ENCODE data around the gene WFIKKN2. TPM values are rescaled to one million over a fixed set of nuclear protein-coding genes. Genes with fewer than 3 reads are reported as not detected.
"Not testable (repeated sequence)": the region's sequence is repeated elsewhere in the genome, so short reads cannot be mapped to it uniquely, and the experiment has no call there.

The WFIKKN2 gene
- total RNA-seq, 1 experiment from 2014 or later, result not detected

DNA sequence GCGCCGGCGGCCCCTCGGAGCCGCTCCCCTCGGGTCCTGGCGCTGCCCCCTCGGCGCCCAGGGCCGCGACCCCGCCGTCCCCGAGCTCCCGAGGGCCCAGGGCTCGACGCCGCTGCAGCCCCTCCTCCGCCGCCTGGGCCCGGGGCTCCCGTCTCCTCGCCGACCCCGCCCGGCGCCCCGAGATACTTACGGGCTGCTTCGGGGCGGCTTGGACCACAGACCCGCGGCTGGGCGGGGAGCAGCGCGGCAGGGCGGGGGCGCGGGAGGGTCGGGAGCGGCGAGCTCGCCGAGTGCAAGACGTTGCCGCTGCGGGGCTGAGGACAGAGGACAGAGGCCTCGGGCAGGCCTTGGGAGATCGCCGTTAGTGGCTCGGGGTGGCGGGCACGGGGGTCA lies 30.5 kb downstream of the WFIKKN2 start:
- Histone ChIP-seq H3K27ac (peak overlapping the region; percentile 47; the same call in 1 of the 2 replicates), H3K9me3 (replicated peaks) (no peaks in the 10 kb centered on the region), H3K4me1 (peaks cover 9% of the 10 kb centered on the region; the same call in 1 of the 2 replicates), H3K4me3 (peak overlapping the region; percentile 94), H3K36me3 (peaks cover 15% of the 10 kb centered on the region), H3K27me3 (no peaks in the 10 kb centered on the region)
- DNase-seq, result no peak

GRCh38 chr17:50866261-50866949 lies 31.0 kb downstream of the WFIKKN2 start, which contains the start of gene TOB1:
Gene TOB1 (minus strand): TSS chr17:50866354. CDS start chr17:50864017, 2,337 bp downstream.
- peaks cover 15% of the 10 kb centered on the region for H3K36me3 ChIP-seq
- peak; percentile 95 for DNase-seq

DNA sequence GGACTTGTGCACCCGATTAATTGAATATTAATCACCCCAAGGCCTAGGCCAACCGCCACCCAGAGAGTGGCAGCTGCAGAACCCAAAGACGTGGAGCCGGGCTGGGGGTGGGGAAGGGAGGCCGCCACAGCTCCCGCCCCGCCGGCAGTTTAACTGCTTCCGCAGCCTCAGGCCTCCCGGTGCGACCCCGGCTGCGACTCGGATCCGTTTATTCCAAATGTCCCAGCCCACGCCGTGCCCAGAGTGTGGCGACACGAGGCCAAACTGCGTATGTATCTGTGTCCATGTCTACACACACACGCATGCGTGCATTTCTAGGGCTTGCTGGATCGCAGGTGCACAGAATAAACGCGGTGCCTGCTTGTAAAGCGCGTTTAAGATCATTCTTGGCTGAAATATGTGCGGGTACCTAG lies 31.6 kb downstream of the WFIKKN2 start:
- Histone ChIP-seq H3K4me3 (peak overlapping the region; percentile 94), H3K27me3 (no peaks in the 10 kb centered on the region), H3K4me1 (peaks cover 9% of the 10 kb centered on the region; the same call in 1 of the 2 replicates), H3K27ac (peak overlapping the region; percentile 71), H3K9me3 (replicated peaks) (no peaks in the 10 kb centered on the region), H3K36me3 (peaks cover 12% of the 10 kb centered on the region)
- peak; percentile 53 to 67 for DNase-seq

More at GRCh38 chr17:50866261-50866949, 31.0 kb downstream of the WFIKKN2 start, which contains the start of gene TOB1:
- Histone ChIP-seq H3K4me1 (peaks cover 9% of the 10 kb centered on the region; the same call in 1 of the 2 replicates), H3K27me3 (no peaks in the 10 kb centered on the region), H3K4me3 (peak within 1 kb of the TSS; percentile 94), H3K27ac (peak within 1 kb of the TSS; percentile 71), H3K9me3 (replicated peaks) (no peaks in the 10 kb centered on the region)

DNA sequence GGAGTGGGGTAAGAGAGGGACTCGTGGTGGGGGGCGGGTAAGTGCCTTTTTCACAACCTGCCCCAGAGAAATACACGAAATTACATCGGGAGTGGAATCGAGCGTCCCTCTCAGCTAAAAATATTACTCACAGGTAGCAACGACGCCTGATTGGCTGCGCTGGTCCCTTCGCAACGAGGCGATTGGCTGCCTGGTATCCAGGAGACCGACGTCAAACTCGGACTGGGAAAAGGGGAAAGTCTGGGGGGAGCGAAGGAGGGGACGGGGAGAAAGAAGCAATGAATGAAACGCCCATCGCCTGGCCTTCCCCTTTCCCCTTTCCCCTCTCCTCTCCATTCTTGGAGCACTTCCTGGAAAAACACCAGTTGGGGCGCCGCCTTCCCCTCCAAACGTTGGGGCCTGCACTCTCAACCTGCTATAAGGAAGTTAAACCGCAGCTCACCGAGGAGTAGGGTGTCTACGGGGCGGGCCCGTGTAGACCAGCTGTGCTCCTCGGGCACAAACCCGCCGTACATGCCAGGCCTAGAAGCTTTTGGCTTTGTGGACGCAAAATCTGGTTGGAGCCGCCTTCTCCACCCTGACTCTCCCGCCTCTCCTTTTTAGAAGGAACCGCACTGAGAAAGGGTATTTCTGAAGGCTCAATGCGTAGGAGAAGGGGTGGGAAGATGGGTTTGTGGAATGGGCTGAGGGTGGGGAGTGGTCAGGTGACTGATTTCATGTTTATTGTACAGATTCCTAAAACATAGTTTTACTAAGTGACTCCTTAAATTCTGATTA lies 32.2 kb downstream of the WFIKKN2 start:
- Histone ChIP-seq H3K4me3 (peak overlapping the region; percentile 94), H3K36me3 (peaks cover 6% of the 10 kb centered on the region), H3K4me1 (peaks cover 9% of the 10 kb centered on the region; the same call in 1 of the 2 replicates), H3K27me3 (no peaks in the 10 kb centered on the region), H3K9me3 (replicated peaks) (no peaks in the 10 kb centered on the region), H3K27ac (peak overlapping the region; percentile 71)
- peak; percentile 90 to 93 for DNase-seq

DNA sequence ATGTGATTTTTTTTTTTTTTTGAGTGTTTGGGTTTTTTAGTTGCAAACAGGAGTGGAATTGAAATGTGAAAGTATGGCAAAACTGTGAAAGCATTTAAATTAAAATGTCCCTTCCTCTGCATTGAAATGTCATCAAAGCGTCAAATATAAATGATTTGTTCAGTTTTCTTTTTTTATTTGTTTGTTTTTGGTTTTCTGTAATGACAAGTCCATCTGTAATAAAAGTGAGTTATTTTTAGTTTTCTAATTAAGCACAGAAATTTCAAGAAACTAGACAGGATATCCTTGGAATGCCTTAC lies 32.7 kb downstream of the WFIKKN2 start:
- H3K27ac ChIP-seq, result no peak overlapping the region

GRCh38 chr17:50868602-50869001 lies 33.2 kb downstream of the WFIKKN2 start:
- no peak overlapping the region for H3K27ac ChIP-seq

More for the DNA sequence above, 32.7 kb downstream of the WFIKKN2 start:
- Histone ChIP-seq H3K9me3 (replicated peaks) (no peaks in the 10 kb centered on the region), H3K36me3 (peaks cover 5% of the 10 kb centered on the region), H3K4me1 (peaks cover 7% of the 10 kb centered on the region; the same call in 1 of the 2 replicates), H3K27me3 (no peaks in the 10 kb centered on the region), H3K4me3 (peak overlapping the region; percentile 94)
- DNase-seq, result no peak

GRCh38 chr17:50871364-50871763 lies 36.0 kb downstream of the WFIKKN2 start:
- no peak for DNase-seq
- H3K36me3 ChIP-seq, result no peaks in the 10 kb centered on the region
- no peak overlapping the region for H3K27ac ChIP-seq
- no peaks in the 10 kb centered on the region for H3K9me3 ChIP-seq (replicated peaks)
- H3K4me3 ChIP-seq, result no peak overlapping the region
- H3K27me3 ChIP-seq, result no peaks in the 10 kb centered on the region
- H3K4me1 ChIP-seq, result peaks cover 5% of the 10 kb centered on the region; the same call in 1 of the 2 replicates

More at GRCh38 chr17:50868602-50869001, 33.2 kb downstream of the WFIKKN2 start:
- H3K4me3 ChIP-seq, result no peak overlapping the region
- no peaks in the 10 kb centered on the region for H3K27me3 ChIP-seq
- H3K4me1 ChIP-seq, result peaks cover 5% of the 10 kb centered on the region; the same call in 1 of the 2 replicates
- no peak for DNase-seq
- H3K9me3 ChIP-seq (replicated peaks), result no peaks in the 10 kb centered on the region
- no peaks in the 10 kb centered on the region for H3K36me3 ChIP-seq

DNA sequence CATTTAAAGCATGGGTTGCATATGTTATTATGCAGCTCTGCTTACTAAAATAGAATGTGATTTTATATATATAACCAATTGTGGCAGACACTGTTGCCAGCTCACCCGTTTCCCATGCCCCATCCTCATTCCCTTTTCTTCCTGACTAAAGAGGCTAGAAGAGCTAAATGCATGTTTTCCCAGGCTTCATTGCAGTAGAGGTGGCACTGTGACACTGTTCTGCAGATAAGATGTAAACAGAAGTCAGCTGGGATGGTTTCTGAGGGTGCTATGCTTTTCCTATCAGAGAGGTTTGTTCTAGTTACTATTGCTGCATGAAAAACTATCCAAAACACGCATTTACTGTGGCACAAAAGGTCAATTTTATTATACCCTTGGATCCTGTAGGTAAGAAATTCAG lies 36.5 kb downstream of the WFIKKN2 start:
- H3K9me3 ChIP-seq (replicated peaks), result no peaks in the 10 kb centered on the region
- no peak overlapping the region for H3K4me3 ChIP-seq
- H3K36me3 ChIP-seq, result no peaks in the 10 kb centered on the region
- no peak overlapping the region for H3K27ac ChIP-seq
- peaks cover 5% of the 10 kb centered on the region; the same call in 1 of the 2 replicates for H3K4me1 ChIP-seq
- DNase-seq, result no peak
- no peaks in the 10 kb centered on the region for H3K27me3 ChIP-seq

GRCh38 chr17:50872710-50873424 lies 37.5 kb downstream of the WFIKKN2 start:
- no peaks in the 10 kb centered on the region for H3K27me3 ChIP-seq
- H3K4me3 ChIP-seq, result no peak overlapping the region
- no peak for DNase-seq
- H3K4me1 ChIP-seq, result peaks cover 5% of the 10 kb centered on the region; the same call in 1 of the 2 replicates
- H3K27ac ChIP-seq, result no peak overlapping the region
- H3K9me3 ChIP-seq (replicated peaks), result no peaks in the 10 kb centered on the region
- H3K36me3 ChIP-seq, result no peaks in the 10 kb centered on the region

DNA sequence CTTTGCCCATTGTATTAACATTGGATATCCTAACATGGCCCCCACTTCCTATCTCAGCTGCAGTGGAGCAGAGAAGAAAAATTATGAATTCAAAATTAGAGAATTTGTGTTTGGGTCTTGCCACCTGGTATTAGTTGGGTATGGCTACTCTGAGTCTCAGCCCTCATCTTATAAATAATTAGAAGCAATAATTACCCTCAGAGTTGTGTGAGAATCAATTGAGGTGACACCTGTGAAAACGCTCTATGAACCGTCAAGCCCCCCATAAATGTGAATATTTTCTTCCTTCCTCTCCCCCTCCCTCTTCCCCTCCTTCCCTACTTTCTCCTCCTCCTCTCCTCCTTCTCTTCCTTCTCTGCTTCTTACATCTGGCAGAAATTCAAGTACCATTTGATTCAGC lies 39.7 kb downstream of the WFIKKN2 start:
- Histone ChIP-seq H3K9me3 (replicated peaks) (0 out of 2 replicates have a peak, but pooled peaks cover 1% of the 10 kb centered on the region), H3K4me3 (no peak overlapping the region), H3K4me1 (no peaks in the 10 kb centered on the region), H3K27ac (no peak overlapping the region), H3K27me3 (no peaks in the 10 kb centered on the region), H3K36me3 (no peaks in the 10 kb centered on the region)
- no peak for DNase-seq

- not testable (repeated sequence) for H3K4me1 ChIP-seq; H3K27ac ChIP-seq; H3K36me3 ChIP-seq; DNase-seq; H3K27me3 ChIP-seq; H3K9me3 ChIP-seq (replicated peaks); H3K4me3 ChIP-seq
These were observed 41.7 kb downstream of the WFIKKN2 start for GRCh38 chr17:50877042-50877441.

GRCh38 chr17:50877838-50878237 lies 42.5 kb downstream of the WFIKKN2 start:
- no peaks in the 10 kb centered on the region for H3K36me3 ChIP-seq
- DNase-seq, result no peak
- H3K27me3 ChIP-seq, result no peaks in the 10 kb centered on the region
- no peaks in the 10 kb centered on the region for H3K4me1 ChIP-seq
- no peak overlapping the region for H3K27ac ChIP-seq
- 0 out of 2 replicates have a peak, but pooled peaks cover 2% of the 10 kb centered on the region for H3K9me3 ChIP-seq (replicated peaks)
- H3K4me3 ChIP-seq, result no peak overlapping the region

DNA sequence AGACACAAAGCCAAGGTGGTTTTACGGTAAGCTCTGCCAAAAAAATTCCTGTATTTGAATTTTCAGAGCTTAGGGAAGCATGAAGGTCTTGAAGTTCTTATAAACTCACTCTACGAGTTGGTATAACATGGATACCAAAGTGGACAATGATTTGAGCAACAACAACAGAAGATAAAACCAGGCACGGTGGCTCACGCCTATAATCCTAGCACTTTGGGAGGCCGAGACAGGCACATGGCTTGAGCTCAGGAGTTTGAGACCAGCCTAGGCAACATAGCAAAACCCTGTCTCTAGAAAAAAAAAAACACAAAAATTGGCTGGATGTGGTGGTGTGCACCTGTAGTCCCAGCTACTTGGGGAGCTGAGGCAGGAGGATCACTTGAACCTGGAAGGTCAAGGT lies 43.7 kb downstream of the WFIKKN2 start:
- Histone ChIP-seq H3K4me3 (no peak overlapping the region), H3K27me3 (no peaks in the 10 kb centered on the region), H3K4me1 (no peaks in the 10 kb centered on the region), H3K36me3 (no peaks in the 10 kb centered on the region), H3K27ac (no peak overlapping the region), H3K9me3 (replicated peaks) (0 out of 2 replicates have a peak, but pooled peaks cover 2% of the 10 kb centered on the region)
- no peak for DNase-seq

- H3K4me1 ChIP-seq, result no peaks in the 10 kb centered on the region
- H3K4me3 ChIP-seq, result no peak overlapping the region
- H3K27me3 ChIP-seq, result no peaks in the 10 kb centered on the region
These were observed 45.8 kb downstream of the WFIKKN2 start for GRCh38 chr17:50881182-50881581.

More at GRCh38 chr17:50881182-50881581, 45.8 kb downstream of the WFIKKN2 start:
- DNase-seq, result no peak
- H3K9me3 ChIP-seq (replicated peaks), result 0 out of 2 replicates have a peak, but pooled peaks cover 2% of the 10 kb centered on the region
- no peak overlapping the region for H3K27ac ChIP-seq
- no peaks in the 10 kb centered on the region for H3K36me3 ChIP-seq
